Lung microvascular endothelial cell (primary cell): ENCODE data around the gene RFX2. TPM values are rescaled to one million over a fixed set of nuclear protein-coding genes. Genes with fewer than 3 reads are reported as not detected.

ENCODE experiments used
- total RNA-seq: library from RNA; depleted of rRNA; stranded (reverse); fragments of >200 nt; gene quantifications from 2 replicates; pipeline ENCODE4 v1.2.1, GENCODE V29; 2014

The RFX2 gene
- total RNA-seq, 1 donor from 2014 or later: 2.4 TPM

Other genes with a start within 250 kb of the RFX2 start
- not detected in 2 replicates for gene FUT5, start 240.0 kb downstream of the RFX2 start, total RNA-seq
- gene NDUFA11, start 206.7 kb downstream of the RFX2 start, total RNA-seq: 219 and 282 TPM in 2 replicates
- 3.9 and 7.7 TPM in 2 replicates for gene VMAC, start 205.6 kb downstream of the RFX2 start, total RNA-seq
- gene CAPS, start 196.2 kb downstream of the RFX2 start, total RNA-seq: 2.4 and 4.6 TPM in 2 replicates
- gene RANBP3, start 132.4 kb downstream of the RFX2 start, total RNA-seq: 18.5 and 25.4 TPM in 2 replicates
- gene ACSBG2, start 25.2 kb upstream of the RFX2 start, total RNA-seq: not detected in 2 replicates
- 4.8 and 8.7 TPM in 2 replicates for gene MLLT1, start 169.5 kb upstream of the RFX2 start, total RNA-seq
- gene ACER1, start 223.1 kb upstream of the RFX2 start, total RNA-seq: not detected in 2 replicates